GM19467 (cell line): ENCODE data around the gene TUBA4B.
A peak's percentile ranks its signal among the peaks of the same experiment; 100 is the strongest.

Experiments
- ATAC-seq: cut with Tn5 transposase; IDR thresholded peaks from one replicate; pipeline ENCODE4 v1.9.1; 2021; ENCODE audit warnings: mild to moderate bottlenecking, moderate library complexity; ENCODE audit not compliant: unreplicated experiment

TUBA4B gene

DNA sequence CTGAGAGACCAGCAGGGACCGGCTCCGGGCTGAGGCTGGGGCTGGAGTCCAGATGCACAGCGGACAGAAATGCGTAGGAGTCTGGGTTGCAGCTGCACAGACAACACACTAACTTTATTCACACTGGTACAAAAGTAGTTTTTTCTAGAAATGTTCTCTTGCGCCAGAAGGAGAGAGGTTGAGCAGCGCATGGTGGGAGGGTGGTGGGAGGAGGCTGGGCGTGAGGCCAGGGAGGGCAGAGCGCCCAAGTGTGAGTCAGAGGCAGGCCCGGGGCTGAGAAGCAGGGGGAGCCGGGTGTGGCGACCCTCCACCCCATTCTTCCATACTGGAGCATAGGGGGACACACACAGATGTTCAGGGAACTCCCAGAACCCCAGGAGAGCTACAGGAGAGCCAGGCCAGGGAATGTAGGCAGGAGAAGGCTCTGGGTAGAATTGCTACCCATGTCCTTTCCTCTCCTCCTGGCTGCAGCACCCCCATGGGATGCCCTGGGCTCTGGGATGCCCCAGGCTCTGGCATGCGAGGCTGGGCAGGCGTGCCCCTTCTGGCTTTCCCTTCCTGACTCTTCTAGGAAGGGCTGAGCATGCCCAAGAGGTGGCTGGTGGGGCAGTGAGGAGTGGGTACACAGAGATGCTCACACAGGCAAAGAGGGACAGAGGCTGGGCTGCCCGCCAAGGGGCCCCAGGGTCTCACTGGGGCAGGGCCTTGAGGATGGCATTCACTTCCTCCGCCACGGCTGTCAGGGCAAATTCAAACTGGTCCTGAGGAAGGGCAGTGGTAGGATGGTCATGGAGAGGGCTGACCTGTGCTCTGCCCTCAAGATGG lies 36.7 kb downstream of the TUBA4B start:
- ATAC-seq = no peak

DNA sequence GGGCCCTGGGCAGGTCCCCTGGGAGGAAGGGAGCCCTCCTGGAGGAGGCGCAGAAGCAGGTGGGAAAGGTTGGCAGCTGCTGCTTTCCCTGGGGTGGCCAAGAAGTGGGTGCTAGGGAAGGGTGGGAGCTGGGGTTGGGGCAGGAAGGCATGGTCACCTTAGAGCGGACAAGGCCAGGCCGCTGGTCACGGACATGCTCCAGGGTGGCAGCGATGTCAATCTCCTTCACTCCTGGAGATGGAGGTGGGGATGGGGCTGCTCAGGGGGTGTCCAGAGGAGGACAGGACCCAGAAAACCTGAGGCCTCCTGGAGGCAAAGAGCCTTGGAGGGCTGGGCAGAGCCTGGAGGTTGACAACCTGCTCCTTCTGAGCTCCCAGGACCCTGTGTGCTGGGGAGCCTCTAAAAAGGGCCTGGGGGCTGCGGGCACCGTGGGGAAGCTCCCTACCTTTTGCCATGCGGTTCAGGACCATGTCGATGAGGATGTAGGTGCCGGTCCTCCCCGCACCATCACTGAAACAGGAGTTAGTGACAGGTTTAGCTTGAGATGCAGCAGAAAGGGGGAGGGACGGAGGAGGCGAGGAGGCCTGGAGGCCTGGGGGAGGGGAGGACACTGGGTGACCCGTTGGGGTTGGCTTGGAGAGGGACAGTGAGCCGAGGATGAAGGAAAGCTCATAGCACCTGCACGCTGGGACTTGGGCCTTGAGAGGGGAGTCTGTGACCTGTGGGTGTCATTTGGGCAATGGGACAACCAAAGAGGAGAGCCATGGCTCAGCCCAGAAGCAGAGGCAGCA lies 37.5 kb downstream of the TUBA4B start:
- ATAC-seq = no peak

DNA sequence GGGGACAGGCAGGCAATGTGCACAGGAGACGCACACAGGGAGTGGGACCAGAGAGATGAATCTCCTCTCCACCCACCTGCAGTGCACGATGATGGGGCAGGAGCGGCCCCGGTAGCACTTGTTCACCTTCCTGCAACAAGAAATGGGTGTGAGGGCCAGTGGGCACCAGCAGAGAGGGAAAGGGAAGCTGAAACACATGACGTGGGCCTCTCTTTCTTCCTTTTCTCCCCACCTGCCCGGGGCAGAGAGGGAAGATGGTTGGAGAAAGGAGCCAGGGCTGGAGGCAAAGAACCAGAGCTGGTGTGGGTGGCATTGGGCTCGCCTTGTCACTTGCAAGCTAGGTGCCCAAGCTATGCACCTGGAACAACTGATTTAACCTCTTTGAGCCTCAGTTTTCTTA lies 38.4 kb downstream of the TUBA4B start:
- ATAC-seq = no peak

DNA sequence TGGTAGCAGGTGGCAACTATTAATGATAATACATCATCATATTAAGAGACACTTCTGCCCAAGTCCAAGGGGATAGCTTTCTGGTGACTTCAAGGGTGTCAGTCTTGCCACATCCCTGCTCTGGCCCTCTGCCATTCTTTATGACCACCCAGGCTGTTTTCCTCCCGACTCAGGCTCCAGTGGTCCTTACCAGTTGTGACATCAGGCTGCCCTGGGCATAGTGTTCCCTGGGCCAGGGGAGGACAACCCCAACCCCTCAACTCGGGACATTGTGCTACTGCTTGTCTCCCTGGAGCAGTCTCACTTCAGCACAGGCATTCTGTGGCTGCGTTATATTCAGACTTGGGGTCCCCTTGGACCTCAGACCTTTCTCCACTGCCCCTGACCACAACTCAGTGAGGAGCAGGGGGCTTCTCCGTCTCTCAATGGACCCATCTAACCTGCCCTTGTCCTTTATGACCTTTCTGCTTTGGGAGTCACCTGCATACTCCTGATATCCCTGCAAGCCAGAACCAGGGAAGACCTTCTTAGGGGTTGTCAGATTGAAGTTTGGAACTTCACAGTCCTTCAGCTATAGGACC lies 39.0 kb downstream of the TUBA4B start:
- no peak for ATAC-seq

DNA sequence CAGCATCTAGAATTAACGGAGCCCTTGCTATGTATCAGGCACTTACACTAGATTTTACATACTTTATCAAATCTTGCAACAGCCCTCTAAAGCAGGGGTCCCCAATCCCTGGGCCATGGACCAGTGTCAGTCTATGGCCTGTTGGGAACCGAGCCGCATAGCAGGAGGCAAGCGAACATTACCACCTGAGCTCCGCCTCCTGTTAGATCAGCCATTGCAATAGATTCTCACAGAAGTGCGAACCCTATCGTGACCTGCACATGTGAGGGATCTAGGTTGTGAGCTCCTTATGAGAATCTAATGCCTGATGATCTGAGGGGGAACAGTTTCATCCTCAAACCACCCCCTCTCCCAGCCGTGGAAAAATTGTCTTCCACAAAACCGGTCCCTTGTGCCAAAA lies 39.6 kb downstream of the TUBA4B start:
- ATAC-seq = no peak

DNA sequence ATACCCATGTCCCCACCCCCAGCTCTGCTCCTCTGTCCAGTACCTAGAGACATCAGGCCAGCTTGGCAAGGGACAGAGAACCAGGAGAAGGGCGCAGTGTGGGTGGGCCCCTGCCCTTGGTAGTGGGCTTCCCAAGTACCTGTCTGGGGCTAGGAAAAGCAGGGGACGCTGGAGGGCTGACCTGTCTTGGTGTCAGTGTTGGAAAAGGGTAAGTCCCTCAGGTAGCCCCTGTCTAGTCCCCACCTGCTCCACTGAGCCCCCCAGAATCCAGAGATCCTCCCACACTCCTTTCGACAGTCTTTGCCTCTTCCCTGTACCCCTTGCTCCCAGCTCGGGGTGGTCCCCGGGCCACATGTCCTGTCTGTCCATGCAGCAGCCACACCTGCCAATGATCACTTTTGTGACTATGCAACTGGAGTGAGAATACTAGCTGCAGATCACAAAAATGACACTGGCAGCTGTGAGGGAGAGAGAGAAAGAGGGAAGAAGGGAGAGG lies 40.7 kb downstream of the TUBA4B start:
- ATAC-seq = no peak

DNA sequence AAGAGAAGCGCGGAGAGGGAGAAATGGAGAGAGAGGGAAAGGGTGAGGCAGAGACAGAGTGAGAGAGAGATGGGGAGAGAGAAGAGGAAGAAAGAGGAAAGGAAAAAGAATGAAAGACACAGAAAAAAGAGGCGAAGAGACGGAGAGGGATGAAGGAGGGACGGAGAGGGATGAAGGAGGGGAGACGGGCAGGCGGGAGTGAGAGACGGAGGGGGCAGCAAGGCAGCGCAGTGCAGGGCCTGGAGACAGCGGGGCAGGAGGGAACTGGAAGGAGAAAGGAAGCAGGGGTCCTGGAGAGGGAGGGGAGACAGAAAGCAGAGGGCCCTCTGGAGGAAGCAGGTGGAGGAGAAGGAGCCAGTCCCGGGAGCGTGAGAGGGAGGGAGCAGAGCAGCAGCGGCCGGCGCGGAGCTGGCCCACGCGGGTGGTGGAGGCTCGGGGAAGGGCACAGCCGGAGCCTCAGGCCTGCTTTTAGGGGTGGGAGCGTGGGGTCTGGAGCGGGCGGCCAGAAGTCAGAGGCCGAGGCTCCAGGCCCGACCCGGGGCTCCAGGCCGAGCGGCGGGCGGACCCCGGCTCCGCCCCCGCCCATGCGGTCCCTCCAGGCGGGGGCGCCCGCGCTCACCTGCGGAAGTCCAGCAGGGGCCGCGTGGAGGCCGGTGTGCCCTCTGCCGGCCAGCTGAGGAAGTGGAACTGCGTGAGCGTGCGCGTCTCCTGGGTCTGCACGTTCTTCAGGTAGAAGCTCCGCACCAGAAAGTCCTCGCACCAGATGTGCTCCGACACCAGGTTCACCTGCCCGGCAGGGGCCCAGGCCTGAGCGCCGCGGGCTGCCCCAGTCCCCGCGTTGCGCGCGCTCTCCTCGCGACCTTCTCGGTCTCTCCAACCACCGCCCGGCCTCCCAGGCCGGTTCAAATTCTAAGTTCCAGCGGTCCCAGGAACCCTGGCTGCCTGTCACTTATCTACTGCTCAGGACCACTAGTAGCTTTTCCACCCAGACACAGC lies 41.6 kb downstream of the TUBA4B start:
- ATAC-seq = peak; percentile 76

DNA sequence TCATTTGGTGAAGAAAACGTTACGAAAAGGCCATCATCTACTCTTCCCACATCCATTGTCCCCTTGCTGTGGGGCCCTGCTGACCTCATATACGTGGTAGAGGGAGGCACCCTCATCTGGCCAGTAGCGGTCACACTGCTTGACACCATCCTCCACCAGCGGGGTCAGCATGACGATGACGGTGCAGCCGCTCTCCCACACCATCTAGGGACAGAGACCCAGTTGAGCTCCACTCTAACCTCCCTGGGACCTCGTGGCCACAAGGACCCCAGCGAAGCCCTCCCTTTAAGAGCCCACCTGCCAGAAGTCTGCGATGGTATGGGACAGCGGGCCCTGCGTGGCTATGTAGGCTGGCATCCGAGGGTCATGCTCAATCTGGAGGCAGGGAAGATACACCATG lies 43.1 kb downstream of the TUBA4B start:
- no peak for ATAC-seq

DNA sequence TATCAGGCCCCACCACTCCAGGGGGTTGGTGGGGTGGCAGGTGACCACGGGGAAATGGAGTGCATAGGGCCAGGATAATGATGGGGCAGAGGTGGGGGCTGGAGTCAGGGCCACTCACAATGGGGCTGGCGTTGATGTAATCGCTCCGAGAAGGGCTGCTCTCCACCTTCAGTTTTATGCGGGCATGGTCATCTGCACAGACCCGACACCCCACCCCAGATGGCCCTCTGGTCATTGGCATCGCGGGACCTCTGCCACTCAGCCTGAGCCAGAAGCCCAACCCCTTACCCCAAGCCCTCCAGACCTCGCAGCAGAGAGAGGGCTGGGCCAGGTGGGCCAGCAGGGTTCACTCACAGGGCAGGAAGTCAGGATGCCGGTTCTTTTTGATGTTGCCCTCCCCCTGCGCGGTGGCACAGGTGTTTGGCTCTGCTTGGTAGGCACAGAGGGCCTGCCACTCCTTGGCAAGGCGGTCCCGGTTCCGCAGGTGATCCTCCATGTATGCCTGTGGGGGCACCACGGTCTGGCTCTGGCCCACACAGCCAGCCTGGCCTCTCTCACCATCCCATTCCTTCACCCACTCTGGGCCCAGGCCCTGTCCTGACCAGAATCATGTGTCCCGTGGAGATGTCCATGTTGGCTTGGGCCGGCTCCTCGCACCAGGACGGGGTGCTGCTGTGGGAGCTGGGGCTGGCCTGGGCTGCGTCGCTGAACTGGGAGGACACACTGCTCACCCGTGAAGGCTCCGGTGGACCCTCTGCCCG lies 43.8 kb downstream of the TUBA4B start:
- ATAC-seq = no peak

DNA sequence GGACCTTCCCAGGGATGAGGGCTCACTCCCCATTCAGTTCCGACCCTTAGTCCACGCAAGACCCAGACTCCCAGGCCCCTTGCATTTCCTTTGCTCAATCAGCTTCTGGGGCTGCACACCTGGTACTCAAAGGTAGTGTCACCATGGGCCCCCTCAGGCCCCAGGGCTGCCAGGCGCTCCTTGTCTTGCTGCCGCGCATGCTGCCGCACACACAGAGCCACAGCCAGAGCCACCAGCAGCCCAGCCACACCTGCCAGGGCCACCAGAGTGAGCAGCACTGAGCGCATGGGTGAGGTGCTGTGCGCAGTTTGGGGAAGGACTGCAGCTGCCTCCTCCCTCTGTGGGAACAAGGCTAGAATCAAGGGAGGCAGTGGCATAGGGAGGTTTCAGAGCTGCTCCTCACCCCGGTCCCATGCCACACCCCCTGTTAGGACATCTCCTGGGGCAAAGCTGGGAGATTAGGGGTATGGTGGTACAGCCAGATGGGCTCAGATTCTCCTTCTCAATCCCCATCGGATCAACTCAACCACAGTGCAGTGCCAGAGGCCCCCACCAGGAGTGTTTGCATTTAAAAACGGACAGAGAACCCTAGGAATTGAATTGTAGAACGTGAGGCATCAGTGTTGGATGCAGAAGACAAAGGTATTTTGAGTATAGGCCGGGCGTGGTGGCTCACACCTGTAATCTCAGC lies 44.9 kb downstream of the TUBA4B start:
- no peak for ATAC-seq

DNA sequence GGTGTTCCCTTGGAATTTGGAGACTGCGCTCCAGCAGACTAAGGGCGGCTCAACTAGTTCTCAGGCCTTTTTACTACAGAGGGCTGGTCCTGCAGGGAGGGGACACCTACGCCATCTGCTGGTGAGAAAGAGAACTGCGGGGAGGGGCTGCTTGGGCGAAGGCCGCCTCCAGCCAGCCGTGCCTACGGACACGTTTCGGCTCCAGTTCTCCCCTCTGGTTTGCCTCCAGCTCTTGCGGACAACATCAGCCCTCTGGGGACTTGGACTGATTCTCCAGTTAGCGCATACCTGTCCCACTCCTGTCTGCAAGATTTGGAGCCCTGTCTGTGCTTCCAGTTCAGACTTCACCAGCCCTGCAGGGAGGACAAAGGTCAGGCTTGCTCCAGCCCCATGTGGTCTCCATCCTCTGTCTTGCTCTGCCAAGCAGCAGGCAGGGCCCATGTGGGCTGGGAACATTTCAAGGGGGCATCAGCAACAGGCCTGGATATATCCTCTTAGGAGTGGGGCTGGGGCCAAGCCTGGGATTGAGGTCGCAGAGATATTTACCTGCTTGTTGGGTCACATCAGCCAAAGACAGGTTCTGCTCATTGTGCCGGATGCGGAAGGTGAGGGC lies 45.8 kb downstream of the TUBA4B start:
- peak; percentile 57 for ATAC-seq

DNA sequence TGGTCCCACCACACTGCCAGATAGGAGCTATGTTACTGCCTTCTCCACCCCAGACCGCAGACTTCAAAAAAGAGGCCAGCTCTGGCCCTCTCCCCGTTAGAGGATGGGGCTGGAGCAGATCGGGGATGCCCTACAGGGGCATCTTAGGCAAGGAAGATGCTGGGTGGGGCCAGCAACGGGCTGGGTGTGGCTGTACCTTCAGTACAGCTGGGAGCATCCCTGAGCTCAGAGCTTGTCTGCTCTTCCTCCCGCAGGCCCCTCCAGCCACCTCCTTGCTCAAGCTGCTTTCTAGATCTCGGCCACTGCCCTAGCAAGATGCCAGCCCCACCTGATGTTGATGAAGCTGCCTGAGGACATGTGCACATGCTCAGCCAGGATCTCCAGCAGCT lies 46.3 kb downstream of the TUBA4B start:
- ATAC-seq = no peak

DNA sequence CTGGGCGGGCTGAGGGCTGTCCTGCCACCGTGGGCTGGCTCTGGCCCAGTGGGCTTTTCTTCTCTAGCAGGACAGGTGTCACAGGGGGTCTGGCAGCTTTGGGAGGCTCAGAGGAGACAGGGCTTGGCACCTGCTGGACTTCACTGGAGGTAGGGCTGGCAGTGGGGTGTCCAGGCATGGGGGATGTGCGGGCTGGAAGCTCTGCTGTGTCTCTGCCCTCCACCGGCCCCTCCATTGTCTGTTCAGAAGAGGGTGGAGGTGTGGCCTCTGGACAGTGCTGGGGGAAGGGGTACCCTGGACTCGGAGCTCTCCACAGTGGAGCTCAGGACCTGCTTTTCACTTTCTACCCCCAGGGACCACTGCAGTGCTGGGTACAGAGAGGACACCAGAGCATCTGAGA lies 47.0 kb downstream of the TUBA4B start:
- no peak for ATAC-seq

DNA sequence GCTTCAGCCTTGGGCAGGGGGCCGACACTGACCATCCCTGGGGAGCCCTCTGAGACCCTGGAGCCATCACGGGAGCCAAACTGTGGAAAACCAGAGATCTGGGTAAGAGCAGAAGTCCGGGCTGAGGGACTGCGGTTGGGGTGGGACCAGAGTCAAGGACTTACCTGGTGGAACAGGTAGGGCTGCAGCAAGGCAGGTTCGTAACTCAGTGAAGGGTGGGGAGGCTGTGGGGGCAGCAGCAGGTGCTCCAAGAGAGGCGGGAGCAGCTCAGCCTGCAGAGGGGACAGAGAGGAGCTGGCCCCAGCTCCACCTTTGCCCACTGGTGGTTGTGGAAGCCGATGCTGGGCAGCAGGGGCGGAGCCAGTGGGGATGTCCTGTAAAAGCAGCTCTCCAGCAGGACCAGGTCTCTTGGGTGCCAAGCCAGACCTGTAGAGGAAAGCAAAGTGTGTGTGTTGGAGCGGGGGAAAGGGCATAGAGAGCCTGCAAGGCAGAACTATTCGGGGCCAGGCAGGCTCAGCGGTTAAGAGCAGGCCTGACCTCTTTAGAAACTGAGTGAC lies 49.4 kb downstream of the TUBA4B start:
- no peak for ATAC-seq

DNA sequence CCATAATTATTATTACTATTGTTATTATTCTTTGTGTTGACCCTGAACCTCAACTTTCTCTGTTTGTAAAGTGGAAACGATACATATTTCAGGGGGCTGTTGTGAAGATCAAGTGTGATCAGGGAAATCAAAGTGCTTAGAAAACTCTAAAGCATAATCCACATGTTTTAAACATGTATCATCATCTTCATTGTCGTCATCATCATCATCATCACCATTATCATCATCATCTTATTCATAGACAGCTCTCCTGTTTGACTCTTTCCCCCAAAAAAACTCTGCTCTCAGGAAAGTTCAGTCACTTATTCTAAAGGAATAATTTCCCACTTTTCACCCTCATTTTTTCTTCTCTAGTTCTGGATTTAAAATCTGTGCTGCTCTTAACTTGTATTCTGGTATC lies 51.2 kb downstream of the TUBA4B start:
- no peak for ATAC-seq

DNA sequence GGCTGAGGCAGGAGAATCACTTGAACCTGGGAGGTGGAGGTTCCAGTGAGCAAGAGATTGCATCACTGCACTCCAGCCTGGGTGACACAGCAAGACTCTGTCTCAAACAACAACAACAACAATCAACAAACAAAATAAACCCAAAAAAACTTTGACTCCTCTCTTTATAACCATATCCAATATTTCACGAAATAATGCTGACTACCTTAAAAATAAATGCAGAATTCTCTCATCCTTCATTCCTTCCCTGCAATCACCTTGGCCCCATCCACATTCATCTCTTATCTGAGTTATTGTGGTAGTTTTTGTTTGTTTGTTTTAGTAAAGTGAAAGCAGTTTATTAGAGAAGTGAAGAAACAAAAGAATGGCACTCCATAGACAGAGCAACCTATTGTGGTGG lies 53.0 kb downstream of the TUBA4B start:
- ATAC-seq = no peak

DNA sequence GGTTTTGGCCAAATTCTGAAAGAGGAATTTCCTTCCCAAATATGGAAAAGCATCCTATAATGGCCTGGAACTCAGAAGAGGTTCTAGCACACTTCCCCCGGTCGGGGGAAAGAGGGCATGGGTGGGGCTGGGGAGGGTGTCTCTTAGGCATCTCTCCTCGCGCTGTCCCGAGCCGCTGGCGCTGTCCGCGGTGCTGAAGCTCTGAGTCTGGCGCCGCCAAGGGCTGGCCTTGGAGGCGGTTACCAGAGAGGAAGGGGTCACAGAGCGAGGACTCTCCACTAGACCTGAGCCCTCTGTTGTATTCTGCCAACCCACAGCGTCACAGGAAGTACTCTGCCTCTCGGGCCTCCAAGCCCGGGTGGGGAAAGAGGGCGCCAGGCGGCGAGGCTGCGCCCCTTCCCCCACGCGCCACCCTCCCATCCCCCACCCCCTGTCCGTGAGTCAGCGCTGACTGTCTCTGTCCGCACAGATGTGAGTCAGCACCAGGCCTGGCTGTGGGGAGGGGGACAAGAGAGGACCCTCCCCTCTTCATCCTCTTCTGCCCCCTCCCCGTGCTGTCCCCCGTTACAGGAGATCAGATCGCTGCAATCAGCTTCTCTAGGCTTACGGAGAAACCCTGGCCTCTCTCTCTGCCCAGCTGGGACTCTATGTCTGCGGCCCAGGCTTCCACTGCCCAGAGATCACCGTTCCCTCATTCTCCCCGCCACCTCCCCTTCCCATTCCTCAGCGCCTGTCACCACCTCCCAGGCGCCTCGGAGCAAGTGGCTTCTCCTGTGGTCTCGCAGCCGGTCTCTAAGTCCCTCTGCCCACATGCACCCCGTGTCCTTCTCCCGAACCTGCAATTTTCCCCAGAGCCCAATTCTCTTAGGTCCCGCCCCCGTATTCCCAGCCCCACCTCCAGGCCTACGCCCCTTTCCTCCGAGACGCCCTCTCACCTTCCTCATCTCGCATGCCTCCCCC lies 55.4 kb downstream of the TUBA4B start:
- no peak for ATAC-seq
